ENCODE measurements around the gene TAT. TPM values are rescaled to one million over a fixed set of nuclear protein-coding genes. Genes with fewer than 3 reads are reported as not detected.

The TAT gene
- total RNA-seq, 1 donor from 2014 or later: not detected

- H3K27ac ChIP-seq (ENCODE audit: low read depth, low read length): no peak overlapping the region
- no peaks in the 10 kb centered on the region for H3K36me3 ChIP-seq (ENCODE audit: insufficient read depth, low read length)
- H3K4me3 ChIP-seq (ENCODE audit: insufficient read depth, low read depth, low read length): no peak overlapping the region
- H3K4me1 ChIP-seq (ENCODE audit: insufficient read depth, low read length): peaks cover 7% of the 10 kb centered on the region
- Mint-ChIP-seq H3K9me3 (ENCODE audit: unreplicated experiment) (peaks cover 1% of the 10 kb centered on the region), H3K36me3 (ENCODE audit: low read depth, unreplicated experiment) (no peaks in the 10 kb centered on the region), H3K27ac (ENCODE audit: unreplicated experiment) (no peak overlapping the region), H3K4me3 (ENCODE audit: unreplicated experiment) (no peak overlapping the region), H3K4me1 (ENCODE audit: low read depth, unreplicated experiment) (peaks cover 2% of the 10 kb centered on the region), H3K27me3 (ENCODE audit: low read depth, unreplicated experiment) (peaks cover 5% of the 10 kb centered on the region)
- no peak for DNase-seq (ENCODE audit: low read depth)
- TF ChIP-seq EZH2 (IDR thresholded peaks at IDR 0.05; ENCODE audit: insufficient read depth, low read length) (no peak), CTCF (IDR thresholded peaks at IDR 0.05; ENCODE audit: insufficient read depth, low read depth, low read length) (no peak)
- FAIRE-seq: no peak
- no peak overlapping the region for H3K4me2 ChIP-seq (ENCODE audit: low read length)
- H2AFZ ChIP-seq (ENCODE audit: low read depth, low read length): no peak overlapping the region
- H3K9me3 ChIP-seq (ENCODE audit: insufficient read depth, low read depth, low read length): no peaks in the 10 kb centered on the region
- H4K20me1 ChIP-seq (ENCODE audit: insufficient read depth, low read length): no peaks in the 10 kb centered on the region
- no peaks in the 10 kb centered on the region for H3K79me2 ChIP-seq (ENCODE audit: insufficient read depth, low read length)
- H3K27me3 ChIP-seq (ENCODE audit: insufficient read depth, low read length): no peaks in the 10 kb centered on the region
- no peak overlapping the region for H3K9ac ChIP-seq (ENCODE audit: low read length)
Observed at GRCh38 chr16:71567931-71568330, 9.0 kb downstream of the TAT start.

- no peaks in the 10 kb centered on the region for H3K79me2 ChIP-seq (ENCODE audit: insufficient read depth, low read length)
- H3K4me3 ChIP-seq (ENCODE audit: insufficient read depth, low read depth, low read length): no peak overlapping the region
- Mint-ChIP-seq H3K9me3 (ENCODE audit: unreplicated experiment) (peaks cover 14% of the 10 kb centered on the region), H3K27ac (ENCODE audit: unreplicated experiment) (peak overlapping the region; percentile 9), H3K4me1 (ENCODE audit: low read depth, unreplicated experiment) (peaks cover 2% of the 10 kb centered on the region), H3K4me3 (ENCODE audit: unreplicated experiment) (peak overlapping the region; percentile 91), H3K36me3 (ENCODE audit: low read depth, unreplicated experiment) (peaks cover 3% of the 10 kb centered on the region), H3K27me3 (ENCODE audit: low read depth, unreplicated experiment) (peaks cover 5% of the 10 kb centered on the region)
- peak overlapping the region; percentile 76 for H2AFZ ChIP-seq (ENCODE audit: low read depth, low read length)
- H3K36me3 ChIP-seq (ENCODE audit: insufficient read depth, low read length): no peaks in the 10 kb centered on the region
- H3K9ac ChIP-seq (ENCODE audit: low read length): no peak overlapping the region
- H3K4me2 ChIP-seq (ENCODE audit: low read length): peak overlapping the region; percentile 83
- H4K20me1 ChIP-seq (ENCODE audit: insufficient read depth, low read length): no peaks in the 10 kb centered on the region
- no peak overlapping the region for H3K27ac ChIP-seq (ENCODE audit: low read depth, low read length)
- TF ChIP-seq CTCF (IDR thresholded peaks at IDR 0.05; ENCODE audit: insufficient read depth, low read depth, low read length) (no peak), EZH2 (IDR thresholded peaks at IDR 0.05; ENCODE audit: insufficient read depth, low read length) (no peak)
- no peaks in the 10 kb centered on the region for H3K27me3 ChIP-seq (ENCODE audit: insufficient read depth, low read length)
- no peak for DNase-seq (ENCODE audit: low read depth)
- no peak for FAIRE-seq
- H3K9me3 ChIP-seq (ENCODE audit: insufficient read depth, low read depth, low read length): no peaks in the 10 kb centered on the region
- peaks cover 7% of the 10 kb centered on the region for H3K4me1 ChIP-seq (ENCODE audit: insufficient read depth, low read length)
Observed at GRCh38 chr16:71565812-71566700, 10.8 kb downstream of the TAT start.

All from astrocyte (in vitro differentiated cells and primary cell).